GM20431 (cell line): ENCODE data around the gene PLEKHA6.

Source experiments
- in situ Hi-C: fragments of 300-500 bp; cut with MseI, MboI; formaldehyde crosslinking; loops from one replicate; pipeline ENCODE4 v1.15.0; 2020; ENCODE audit warnings: low sequenced_read_pairs; ENCODE audit not compliant: unreplicated experiment

The PLEKHA6 gene

DNA sequence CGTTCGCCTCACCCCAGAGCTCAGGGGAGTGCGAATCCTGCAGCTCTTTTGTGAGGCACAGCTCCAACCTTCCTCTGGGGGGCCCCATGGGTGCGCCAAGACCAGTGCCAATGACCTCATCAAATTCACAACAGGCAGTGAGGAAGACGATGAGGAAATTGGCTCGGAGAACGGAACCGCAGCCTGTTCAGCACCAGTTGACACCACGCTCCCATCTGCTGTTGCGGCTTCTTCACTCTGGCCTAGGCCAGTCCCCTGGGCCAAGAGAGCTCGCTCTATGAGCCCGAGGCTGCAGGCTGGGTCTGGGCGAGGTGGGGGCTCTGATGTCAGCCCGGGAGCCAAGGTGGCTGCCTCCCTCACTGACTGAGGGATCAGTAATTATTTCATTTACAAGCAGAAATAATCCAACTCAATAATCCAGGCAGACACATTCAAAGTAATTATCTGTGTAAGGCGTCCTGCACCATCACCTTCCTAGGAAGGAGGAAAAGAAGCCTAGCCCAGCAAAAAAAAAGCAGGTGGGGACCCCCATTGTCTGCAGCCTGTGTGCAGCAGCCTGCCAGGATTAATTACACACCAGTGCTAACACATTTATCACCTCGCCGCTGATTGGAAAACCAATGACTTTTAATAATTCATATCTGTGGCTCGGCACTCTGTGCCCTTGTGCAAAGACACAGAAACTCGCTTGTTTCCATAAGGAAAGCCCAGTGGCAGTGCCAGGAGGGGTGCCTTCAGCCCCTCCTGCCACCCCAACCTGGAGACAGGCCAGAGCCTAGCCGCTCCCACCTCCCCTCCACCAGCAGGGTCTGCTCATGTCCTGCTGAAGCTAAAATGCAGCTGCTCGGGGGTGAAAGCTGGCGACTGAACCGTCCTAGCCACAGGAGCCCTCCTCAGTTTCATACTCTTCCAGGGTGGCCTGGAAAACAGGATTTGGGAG lies 1.9 kb downstream of the PLEKHA6 start:
- in situ Hi-C loops = no loop called here

DNA sequence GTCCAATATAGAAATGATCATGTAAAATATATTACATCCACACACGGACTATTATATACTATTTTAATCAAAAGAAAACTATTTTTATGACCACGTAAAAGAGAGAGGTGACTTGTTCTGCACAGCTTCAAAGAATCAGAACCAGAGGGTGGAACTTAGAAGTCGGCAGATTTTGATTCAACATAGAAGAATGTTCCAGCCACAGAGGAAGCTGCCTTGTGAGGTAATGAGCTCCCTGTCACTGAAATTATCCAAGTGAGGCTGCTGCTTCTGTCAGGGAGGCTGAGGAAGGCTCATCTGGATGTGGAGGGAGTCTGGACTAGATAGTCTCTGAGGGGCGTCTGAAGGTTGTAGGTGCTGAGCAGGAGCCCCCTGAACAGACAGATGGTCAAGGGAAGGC lies 2.7 kb downstream of the PLEKHA6 start:
- in situ Hi-C loops = no loop called here

DNA sequence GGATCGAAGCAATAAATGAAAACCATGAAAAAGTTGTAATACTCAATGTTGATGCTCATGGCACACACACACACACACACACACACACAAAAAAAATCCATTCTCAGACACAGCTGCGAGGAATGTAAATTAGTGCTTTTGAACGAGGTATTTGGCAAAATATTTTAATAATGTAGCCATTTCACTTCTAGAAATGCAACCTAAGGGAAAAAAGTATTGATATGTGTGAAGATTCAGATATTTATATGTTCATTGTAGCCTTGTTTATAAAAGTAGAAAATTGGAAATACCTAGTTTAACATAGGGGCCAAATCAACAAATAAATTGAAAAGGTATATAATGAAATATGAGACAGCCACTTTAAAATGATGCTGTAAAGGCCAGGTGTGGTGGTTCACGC lies 3.8 kb downstream of the PLEKHA6 start:
- in situ Hi-C loops = no loop called here

DNA sequence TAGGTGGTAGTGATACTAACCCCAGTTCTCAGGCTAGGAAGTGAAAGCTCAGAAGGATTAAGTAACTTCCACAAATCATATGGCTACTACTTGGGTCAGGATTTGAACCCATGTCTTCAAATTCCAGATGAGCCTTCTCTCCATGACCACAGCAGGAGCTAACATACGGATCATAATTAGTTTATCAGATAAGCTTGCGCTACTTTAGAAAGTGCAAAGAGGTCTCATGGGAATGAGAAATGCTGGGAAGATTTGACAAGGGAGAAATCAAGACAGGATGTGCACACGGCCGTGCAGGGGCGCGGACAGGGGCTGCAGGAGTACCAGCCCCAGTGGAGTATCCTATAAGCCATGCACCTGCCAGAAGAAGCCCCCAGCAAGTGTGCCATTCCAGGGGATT lies 5.2 kb downstream of the PLEKHA6 start:
- in situ Hi-C loops = no loop called here

DNA sequence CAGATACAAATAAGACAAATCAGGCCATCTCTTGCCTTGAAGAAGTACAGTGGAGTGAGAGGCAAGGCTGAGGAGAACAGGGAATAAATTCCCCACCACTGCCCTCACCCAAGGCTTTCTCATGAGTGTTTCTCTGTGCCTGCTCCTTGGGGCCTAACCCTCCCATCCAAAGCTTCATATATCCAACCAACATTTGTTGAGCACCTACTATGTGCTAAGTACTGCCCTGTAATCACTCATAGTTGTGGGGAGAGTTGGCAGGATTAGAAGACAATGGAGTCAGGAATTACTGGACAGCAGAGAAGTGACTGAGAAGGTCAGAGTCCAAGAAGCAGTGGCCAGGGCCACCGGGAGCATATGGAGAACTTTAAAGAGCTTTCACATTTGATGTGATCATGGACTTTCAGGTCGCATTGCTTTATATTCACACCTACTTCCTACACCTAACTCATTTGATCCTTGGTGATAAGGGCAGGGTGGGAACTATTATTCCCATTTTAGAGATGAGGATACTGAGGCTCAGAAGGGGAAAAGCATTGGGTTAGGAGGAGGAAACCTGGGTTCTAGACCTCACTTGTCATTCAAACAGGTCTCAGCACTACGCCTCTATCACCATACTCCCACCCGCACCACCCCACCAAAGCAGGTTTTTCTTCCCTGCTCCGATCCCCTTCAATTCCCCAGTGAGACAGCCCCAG lies 6.4 kb downstream of the PLEKHA6 start:
- in situ Hi-C loops = no loop called here

DNA sequence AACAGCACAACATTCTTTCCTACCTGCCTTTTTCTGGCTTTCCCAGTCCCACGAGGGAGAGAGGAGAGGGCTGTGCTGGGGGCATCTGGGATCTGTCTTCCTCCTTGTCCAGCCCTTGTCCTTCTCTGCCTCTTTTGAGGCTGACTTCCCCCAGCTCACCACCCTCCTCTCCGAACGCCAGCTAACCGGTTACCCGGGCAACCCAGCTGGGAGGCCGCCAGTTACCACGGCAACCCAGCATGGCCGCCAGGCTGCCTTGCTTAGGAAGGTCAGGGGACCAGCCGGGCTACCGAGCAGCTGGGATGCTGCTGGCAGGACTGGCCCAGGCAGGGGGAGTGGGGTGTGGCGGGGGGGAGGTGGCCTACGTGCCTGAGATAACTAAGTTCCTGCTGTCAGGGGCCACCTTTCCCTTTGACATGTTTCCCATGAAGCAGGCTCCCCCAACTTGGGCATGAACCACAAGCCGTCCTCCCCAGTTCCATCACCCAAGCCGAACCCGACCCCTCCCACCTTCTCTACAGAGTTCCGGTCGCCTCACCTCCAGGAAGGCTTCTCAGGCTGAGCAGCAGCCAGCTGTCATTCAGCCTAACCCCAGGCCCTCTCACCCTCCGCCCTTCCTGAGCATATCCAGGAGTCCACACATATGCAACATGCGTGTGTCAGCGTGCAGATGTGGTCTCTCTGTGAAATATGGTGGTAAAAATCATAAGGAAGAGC lies 8.7 kb downstream of the PLEKHA6 start:
- in situ Hi-C loops = no loop called here

DNA sequence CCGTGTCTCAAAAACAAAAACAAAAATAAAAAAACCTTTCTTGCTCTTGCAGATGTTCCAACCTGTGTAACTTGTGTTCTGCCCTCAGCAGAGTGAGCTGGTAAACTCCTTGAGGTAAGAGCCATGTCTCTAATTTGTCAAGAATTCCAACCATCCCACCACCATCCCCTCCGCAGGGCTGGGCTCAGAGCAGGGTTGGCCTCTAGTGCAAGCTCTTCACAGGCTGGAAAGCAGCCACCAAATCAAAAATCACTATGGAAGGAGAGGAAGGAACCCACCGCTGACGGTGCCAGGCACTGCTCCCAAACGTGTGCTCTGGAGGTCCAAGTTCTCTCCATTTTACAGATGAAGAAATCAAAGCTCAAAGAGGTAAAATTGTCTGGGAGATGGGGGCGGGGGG lies 9.4 kb downstream of the PLEKHA6 start:
- in situ Hi-C loops = no loop called here

DNA sequence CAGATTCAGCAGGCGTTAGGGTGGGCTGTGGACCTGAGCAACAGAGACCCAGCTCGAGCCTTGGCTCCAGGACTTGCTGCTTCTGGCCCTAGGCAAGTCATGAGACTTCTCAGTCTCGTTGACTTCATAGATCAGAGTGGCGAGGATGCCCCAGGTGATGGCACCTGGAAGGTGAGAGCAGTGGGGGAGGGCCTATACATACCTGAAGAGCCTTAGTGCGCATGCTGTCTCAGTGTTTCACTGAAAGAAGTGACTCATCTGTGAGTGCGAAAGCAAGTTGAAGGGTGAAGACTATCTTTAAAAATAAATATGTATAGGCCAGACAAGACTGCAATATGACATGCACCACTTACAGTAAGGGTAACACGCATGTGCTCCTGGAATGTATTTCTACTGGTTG lies 10.1 kb downstream of the PLEKHA6 start:
- in situ Hi-C loops = no loop called here

DNA sequence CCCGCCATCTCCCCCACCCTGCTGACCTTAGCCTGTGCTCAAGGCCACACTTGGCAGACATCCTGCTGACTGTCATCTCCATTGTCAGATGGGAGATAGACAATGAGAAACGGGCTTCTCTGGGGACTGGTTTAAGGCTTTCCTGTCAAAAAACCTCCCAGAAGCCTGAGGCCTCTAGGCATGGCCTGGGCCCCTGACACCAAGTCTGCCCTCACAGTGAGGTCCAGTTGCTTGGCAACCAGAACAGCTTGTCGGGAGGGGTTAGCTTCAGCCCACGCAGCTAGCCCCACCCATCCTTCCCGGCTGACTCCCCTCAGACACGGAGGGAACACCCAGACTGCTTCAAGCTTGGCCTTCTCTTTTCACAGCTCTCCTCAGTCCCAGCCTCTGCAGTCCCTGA lies 11.0 kb downstream of the PLEKHA6 start:
- in situ Hi-C loops = no loop called here

DNA sequence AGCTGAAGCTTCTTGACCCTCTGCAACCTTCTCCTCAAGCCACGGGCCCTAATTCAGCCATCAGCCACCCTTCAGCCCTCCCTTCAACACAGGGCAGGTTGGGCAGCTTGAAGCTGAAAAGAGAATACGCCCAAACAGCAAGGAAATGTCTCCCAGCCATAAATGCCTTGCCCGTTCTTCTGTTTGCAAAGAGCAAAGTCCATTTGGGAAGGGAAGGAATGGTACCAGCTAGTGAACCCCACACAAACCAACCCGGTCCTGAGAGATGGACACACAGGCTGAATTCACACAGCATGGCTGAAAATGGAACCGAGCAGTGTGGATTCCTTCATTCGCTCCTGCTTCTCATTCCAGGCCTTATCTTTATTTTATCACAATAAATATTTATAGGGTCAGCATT lies 11.5 kb downstream of the PLEKHA6 start:
- in situ Hi-C loops = no loop called here

DNA sequence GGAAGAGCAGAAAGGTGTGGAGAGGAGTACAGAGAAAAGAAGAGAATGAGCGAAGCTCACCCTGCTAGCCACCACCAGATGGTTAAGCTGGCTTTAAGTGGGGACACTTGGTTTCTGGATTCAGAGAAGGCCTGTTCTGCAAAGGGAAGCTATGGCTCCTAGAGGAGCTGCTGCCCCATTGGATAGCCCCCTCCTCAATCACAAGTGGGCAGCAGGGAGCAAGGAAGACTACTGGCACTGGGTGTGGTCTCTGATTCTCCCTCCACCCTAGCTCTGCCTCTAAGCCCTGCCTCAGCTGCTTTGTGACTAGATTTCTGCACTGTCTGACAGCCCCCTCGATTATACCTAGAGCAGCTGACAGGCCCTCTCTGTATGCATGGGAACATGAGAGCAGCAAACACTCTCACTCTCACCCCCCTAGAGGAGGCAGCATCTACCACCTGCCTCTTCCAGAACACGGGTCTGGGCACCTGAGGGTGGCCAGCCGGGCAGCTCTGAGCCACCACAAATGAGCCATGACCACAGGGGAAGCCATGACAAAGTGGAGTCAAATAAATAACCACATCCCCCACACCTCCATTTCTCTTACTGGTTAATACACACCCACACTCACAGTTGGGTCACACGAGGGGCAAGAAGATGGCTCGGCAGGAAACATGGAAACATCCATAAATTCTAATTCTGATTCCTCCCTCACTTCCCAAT lies 13.6 kb downstream of the PLEKHA6 start:
- in situ Hi-C loops = no loop called here

DNA sequence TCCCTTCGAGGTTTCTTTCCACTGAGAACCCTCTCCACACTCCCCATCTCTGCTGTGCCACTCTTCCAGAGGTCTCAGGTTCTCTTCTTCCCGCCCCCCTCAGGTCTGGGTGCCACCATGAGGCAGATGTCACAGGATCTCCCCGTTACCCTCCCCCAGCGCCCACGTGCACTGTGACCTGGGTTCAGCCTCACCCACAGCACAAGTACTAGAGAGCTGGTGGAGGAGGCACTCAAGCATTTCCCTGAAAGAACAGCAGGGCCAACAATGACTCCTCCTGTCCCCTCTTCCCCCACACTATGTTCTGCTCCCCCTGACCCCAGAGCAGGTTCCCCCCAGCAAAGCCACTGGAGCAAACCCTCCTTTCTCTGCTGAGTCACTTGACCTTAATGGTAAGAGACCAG lies 14.3 kb downstream of the PLEKHA6 start:
- in situ Hi-C loops = no loop called here

DNA sequence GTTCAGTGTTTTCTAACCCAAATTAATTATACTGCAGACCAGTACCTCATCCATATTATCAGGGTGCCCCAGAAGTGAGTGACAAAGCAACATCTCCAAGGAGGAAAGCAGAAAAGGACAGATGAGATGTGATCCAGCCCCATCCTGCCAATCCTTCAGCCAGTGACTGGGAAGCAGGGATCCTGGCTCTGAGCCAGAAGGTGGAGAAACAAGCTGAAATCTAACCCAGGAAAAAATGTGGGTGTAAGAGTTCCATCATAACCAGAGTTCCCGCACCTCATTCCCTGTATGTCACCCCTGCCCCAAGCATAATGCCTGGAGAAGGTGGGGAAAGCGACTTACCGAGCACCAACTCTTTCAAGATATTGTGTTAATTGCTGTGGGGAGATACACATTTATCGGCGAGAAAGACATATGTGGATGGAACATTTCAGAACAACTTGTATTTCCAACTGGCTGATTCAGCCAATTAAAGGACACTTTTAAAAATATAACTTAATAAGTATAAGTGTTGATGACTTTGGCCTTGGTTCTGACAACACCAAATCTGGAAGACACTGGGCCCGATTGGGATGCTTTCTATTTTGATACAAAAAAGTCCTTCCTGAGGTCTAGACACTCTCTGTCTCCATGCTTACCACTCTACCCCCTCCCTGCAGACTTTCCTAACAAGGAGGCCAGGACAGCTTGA lies 14.9 kb downstream of the PLEKHA6 start:
- in situ Hi-C loops = no loop called here

DNA sequence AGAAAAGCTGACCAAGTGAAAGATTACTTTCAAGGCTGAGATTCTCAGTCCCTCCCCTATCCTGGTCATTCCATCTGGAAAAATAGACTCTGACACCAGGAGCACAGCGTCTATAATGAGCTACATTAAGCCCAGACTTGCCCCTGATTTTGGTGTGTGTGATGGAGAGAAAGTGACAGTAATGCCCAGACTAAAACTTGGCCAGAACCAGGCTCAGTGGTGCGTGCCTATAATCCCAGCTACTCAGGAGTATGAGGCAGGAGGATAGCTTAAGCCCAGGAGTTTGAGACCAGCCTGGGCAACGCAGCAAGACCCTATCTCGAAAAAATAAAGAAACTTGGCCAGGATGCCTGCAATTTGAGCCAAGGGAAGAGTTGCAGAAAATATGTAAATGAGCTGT lies 15.9 kb downstream of the PLEKHA6 start:
- in situ Hi-C loops = no loop called here

DNA sequence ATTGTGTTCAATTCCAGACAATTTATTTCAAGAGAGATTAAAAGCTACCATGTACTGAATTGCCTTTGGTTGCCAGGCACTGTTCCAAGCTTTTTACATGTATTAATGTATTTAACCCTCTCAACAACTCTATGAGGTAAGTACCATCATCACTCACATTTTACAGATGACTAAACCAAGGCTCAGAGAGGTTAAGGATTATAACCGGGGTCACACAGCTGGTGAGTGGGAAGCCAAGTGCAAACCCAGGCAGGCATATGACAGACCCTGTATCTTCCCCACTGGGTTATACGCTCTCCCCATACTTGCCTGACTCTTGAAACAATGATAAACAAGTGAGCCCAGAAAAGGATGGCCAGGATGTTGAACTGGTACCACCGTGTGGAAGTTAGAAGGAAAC lies 16.5 kb downstream of the PLEKHA6 start:
- in situ Hi-C loops = no loop called here

DNA sequence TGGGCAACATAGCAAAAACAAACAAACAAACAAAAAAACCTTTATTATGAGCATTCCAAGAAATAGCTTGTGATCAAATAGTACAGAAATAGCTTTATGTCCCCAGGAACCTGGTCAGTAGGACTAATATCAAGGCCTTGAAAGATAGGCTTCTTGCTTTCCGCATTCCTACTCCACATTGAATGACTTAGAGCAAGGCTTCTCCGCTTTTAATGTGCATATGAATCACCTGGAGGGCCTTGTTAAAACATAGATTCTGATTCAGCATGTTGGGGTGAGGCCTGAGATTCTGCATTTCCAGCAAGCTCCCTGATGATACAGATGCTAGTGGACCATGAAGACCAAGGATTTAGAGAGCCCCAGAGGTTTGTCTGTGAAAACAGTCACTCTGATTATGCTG lies 17.4 kb downstream of the PLEKHA6 start:
- in situ Hi-C loops = no loop called here

DNA sequence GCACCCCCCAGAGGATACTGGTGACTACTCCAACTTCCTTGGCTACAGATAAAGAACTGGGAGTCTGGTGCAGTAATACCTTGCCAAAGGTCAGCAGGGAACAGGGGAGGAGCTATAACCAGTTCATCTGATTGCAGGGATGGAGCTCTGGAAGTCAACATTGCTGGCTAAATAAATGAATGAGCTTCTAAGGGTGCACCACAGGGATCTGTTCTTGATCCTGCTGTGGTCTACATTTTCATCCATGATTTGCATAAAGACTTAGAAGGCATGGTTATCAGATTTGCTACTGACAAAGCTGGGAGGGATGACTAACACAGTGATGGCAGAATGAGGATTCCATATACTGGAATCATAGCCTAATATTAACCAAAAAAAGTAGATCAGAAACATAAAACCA lies 18.3 kb downstream of the PLEKHA6 start:
- in situ Hi-C loops = no loop called here

DNA sequence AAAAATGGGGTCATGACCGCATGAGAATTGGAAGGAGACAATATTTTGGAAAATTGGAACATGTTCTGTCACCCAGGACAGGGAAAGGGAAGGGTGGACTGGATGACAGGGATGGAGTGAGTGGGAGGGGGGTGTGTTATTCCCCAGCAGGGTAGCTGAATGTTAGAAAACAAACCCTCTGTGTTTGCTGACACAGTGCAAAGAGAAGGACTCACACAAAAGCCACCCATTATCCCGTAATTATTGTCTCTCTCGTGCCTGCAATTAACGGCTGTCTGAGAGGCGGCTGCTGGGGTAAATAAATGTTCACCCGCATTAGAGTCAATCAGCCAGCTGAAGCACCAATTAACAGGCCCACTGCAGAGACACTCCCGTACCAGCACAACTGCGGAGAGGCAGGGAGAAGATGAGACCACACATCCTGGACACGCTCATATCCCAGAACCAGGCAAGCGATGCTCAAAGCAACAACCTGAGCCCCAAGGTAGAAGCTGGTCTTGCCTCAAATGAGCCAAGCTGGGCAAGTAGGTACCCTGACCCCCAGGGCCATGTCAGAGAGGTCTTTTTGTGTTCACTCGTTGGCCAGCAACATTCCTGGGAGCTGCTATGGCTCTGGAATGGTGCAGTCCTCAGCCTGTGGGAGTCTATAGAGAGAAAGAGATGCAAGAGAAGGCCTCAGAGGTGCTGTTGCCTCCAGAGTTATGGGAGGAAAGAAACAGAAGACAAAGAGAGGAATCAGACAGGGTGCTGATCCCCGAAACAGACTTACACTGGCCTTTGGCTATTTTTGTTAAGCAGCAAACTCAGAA lies 19.4 kb downstream of the PLEKHA6 start:
- in situ Hi-C loops = no loop called here

DNA sequence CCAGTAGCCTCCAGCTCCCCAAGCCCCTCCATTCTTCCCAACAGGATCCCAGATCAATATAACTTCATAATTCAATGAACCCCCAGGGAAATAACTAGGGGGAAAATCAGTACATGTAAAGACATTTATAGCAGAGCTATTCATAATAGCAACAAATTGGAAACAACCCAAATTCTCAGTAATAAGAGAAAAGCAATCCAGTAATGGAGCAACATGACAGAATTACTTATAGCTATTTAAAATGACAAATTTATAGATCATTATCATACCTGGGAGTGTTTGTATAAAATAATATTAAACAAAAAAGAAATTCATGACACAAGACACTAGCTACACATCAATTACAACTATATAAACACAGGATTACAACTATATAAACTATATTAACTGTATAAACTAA lies 20.2 kb downstream of the PLEKHA6 start:
- in situ Hi-C loops = no loop called here
